Neural progenitor cell (in vitro differentiated cells): ENCODE results near the gene SLC38A9.

Source experiments
- CTCF ChIP-seq: fragments of 200-600 bp; sonication (generic); IDR thresholded peaks from 2 replicates; pipeline ENCODE4 v1.5.1; 2017; ENCODE audit warnings: antibody characterized with exemption, mild to moderate bottlenecking
- EZH2 ChIP-seq: fragments of 200-600 bp; sonication (generic); IDR thresholded peaks from 2 replicates; pipeline ENCODE4 v1.6.1; 2017; ENCODE audit warnings: antibody characterized with exemption, mild to moderate bottlenecking, moderate library complexity

DNA sequence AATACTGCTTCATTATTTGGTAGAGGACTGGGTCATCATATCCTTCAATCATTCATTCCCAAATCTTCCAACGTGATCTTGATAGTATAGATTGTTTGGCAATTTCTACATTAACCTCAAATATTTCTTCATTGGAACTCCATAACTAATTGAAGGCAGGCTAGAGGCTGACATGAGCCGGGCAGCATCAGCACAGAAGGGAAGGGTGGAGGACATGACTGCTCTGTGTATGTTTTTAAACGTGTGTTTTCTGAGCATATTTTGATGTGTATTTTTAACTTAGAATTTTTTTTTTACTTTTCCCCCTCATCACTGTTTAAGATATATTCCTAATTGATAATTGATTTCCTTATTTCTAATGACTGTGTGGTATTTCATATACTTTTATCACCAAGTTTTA is 38.4 kb upstream of the SLC38A9 start:
- TF ChIP-seq CTCF: no peak
- no peak for TF ChIP-seq EZH2
